ENCODE results near the gene ANKRD30B. TPM values are rescaled to one million over a fixed set of nuclear protein-coding genes. Genes with fewer than 3 reads are reported as not detected.
"Not testable (repeated sequence)": the region's sequence is repeated elsewhere in the genome, so short reads cannot be mapped to it uniquely, and the experiment has no call there.

The ANKRD30B gene
- total RNA-seq, result under 1 TPM in 1 of 4 donors, not detected in 3; 0.10 TPM

- no peak within 1 kb of the TSS for H3K4me3 ChIP-seq (ENCODE audit: low read depth, poor library complexity, severe bottlenecking)
- DNase-seq (ENCODE audit: low spot score in 2 of 2), result no peak
- no peak for TF ChIP-seq CTCF (IDR thresholded peaks at IDR 0.05)
- no peak for TF ChIP-seq POLR2A (IDR thresholded peaks at IDR 0.05)
- intact Hi-C loops (cut with DNase I; ENCODE audit: low total_unique reads), result no loop called here
- 20 to 25% methylated on average over 45 to 49 of the region's 79 CpGs for WGBS, 2 donors
These were observed at the start of gene ANKRD30B for GRCh38 chr18:14747513-14748474. ANKRD30B (plus strand) TSS chr18:14748172; CDS start chr18:14748420, 248 bp downstream.

GRCh38 chr18:14701286-14702040, 46.5 kb upstream of the ANKRD30B start:
- 77 to 83% methylated on average over 7 of the region's 7 CpGs for WGBS, 2 donors
- intact Hi-C loops (cut with DNase I; ENCODE audit: low total_unique reads); H3K4me3 ChIP-seq (ENCODE audit: low read depth, poor library complexity, severe bottlenecking); DNase-seq (ENCODE audit: low spot score in 2 of 2): not testable (repeated sequence)

GRCh38 chr18:14709761-14710160, 38.2 kb upstream of the ANKRD30B start:
- DNase-seq (ENCODE audit: low spot score in 2 of 2); intact Hi-C loops (cut with DNase I; ENCODE audit: low total_unique reads); H3K4me3 ChIP-seq (ENCODE audit: low read depth, poor library complexity, severe bottlenecking): not testable (repeated sequence)
- 59 to 68% methylated on average over 2 of the region's 2 CpGs for WGBS, 2 donors

GRCh38 chr18:14721569-14721968, 26.4 kb upstream of the ANKRD30B start:
- intact Hi-C loops (cut with DNase I; ENCODE audit: low total_unique reads); DNase-seq (ENCODE audit: low spot score in 2 of 2); H3K4me3 ChIP-seq (ENCODE audit: low read depth, poor library complexity, severe bottlenecking): not testable (repeated sequence)

GRCh38 chr18:14739056-14739455, 8.9 kb upstream of the ANKRD30B start:
- WGBS, 2 donors, result 31 to 40% methylated on average over 1 of the region's 1 CpG
- H3K4me3 ChIP-seq (ENCODE audit: low read depth, poor library complexity, severe bottlenecking); intact Hi-C loops (cut with DNase I; ENCODE audit: low total_unique reads); DNase-seq (ENCODE audit: low spot score in 2 of 2): not testable (repeated sequence)

- intact Hi-C loops (cut with DNase I; ENCODE audit: low total_unique reads), result no loop called here
- TF ChIP-seq POLR2A (IDR thresholded peaks at IDR 0.05), result no peak
- TF ChIP-seq CTCF (IDR thresholded peaks at IDR 0.05), result no peak
- 92 to 97% methylated on average over 18 of the region's 18 CpGs for WGBS, 2 donors
- DNase-seq (ENCODE audit: low spot score in 2 of 2), result no peak
- H3K4me3 ChIP-seq (ENCODE audit: low read depth, poor library complexity, severe bottlenecking), result no peak overlapping the region
These were observed 1.1 kb upstream of the ANKRD30B start for GRCh38 chr18:14746897-14747296.

- H3K4me3 ChIP-seq (ENCODE audit: low read depth, poor library complexity, severe bottlenecking), result no peak overlapping the region
- TF ChIP-seq POLR2A (IDR thresholded peaks at IDR 0.05), result no peak
- TF ChIP-seq CTCF (IDR thresholded peaks at IDR 0.05), result no peak
- no peak for DNase-seq (ENCODE audit: low spot score in 2 of 2)
- intact Hi-C loops (cut with DNase I; ENCODE audit: low total_unique reads), result no loop called here
- WGBS, 2 donors, result 57 to 64% methylated on average over 15 of the region's 15 CpGs
These were observed 524 bp downstream of the ANKRD30B start for GRCh38 chr18:14748496-14748895.

- WGBS, 2 donors, result 84 to 89% methylated on average over 5 of the region's 5 CpGs
- intact Hi-C loops (cut with DNase I; ENCODE audit: low total_unique reads); DNase-seq (ENCODE audit: low spot score in 2 of 2); H3K4me3 ChIP-seq (ENCODE audit: low read depth, poor library complexity, severe bottlenecking): not testable (repeated sequence)
These were observed 15.6 kb downstream of the ANKRD30B start for GRCh38 chr18:14763566-14763965.
